Neural progenitor cell (in vitro differentiated cells): ENCODE data around the gene CRYBB3. TPM values are rescaled to one million over a fixed set of nuclear protein-coding genes. Genes with fewer than 3 reads are reported as not detected.

Source experiments
- DNase-seq: peaks from one replicate; pipeline ENCODE4 v3.0.0-alpha.2; 2016; ENCODE audit warnings: low spot score
- H2AFZ ChIP-seq: fragments of 200-600 bp; sonication (generic); replicated peaks from 2 replicates; pipeline ENCODE4 v1.6.1; 2016; ENCODE audit warnings: antibody characterized with exemption
- H3F3A ChIP-seq: fragments of 200-600 bp; sonication (generic); 2 replicates; pipeline ENCODE4 v1.6.1; 2016; ENCODE audit warnings: antibody characterized with exemption, low read depth
- H3K27ac ChIP-seq: fragments of 200-600 bp; sonication (generic); 2 replicates; pipeline ENCODE4 v1.5.1; 2016; ENCODE audit warnings: mild to moderate bottlenecking
- H3K27me3 ChIP-seq: fragments of 200-600 bp; sonication (generic); 2 replicates; pipeline ENCODE4 v1.6.1; 2016; ENCODE audit warnings: mild to moderate bottlenecking, moderate library complexity
- H3K36me3 ChIP-seq: fragments of 200-600 bp; sonication (generic); 2 replicates; pipeline ENCODE4 v1.5.1; 2016
- H3K4me1 ChIP-seq: fragments of 200-600 bp; sonication (generic); 2 replicates; pipeline ENCODE4 v1.6.1; 2016; ENCODE audit warnings: mixed run types
- H3K4me2 ChIP-seq: fragments of 200-600 bp; sonication (generic); 2 replicates; pipeline ENCODE4 v1.6.1; 2016
- H3K4me3 ChIP-seq: fragments of 200-600 bp; sonication (generic); 2 replicates; pipeline ENCODE4 v1.5.1; 2016
- H3K79me2 ChIP-seq: fragments of 200-600 bp; sonication (generic); 2 replicates; pipeline ENCODE4 v1.6.1; 2016; ENCODE audit warnings: low read depth
- H3K9ac ChIP-seq: fragments of 200-600 bp; sonication (generic); 2 replicates; pipeline ENCODE4 v1.6.1; 2016
- H3K9me3 ChIP-seq: fragments of 200-600 bp; sonication (generic); 2 replicates; pipeline ENCODE4 v1.5.1; 2016; ENCODE audit warnings: low read depth
- H4K20me1 ChIP-seq: fragments of 200-600 bp; sonication (generic); 2 replicates; pipeline ENCODE4 v1.6.1; 2016; ENCODE audit warnings: low read depth
- H3K27ac Mint-ChIP-seq: 3 replicates; pipeline ENCODE4 v1.8.0; 2021; ENCODE audit warnings: mixed read lengths
- H3K27me3 Mint-ChIP-seq: 2 replicates; pipeline ENCODE4 v1.8.0; 2022; ENCODE audit warnings: low read depth, mild to moderate bottlenecking, inconsistent platforms, moderate library complexity, mixed read lengths; ENCODE audit not compliant: insufficient read depth
- H3K36me3 Mint-ChIP-seq: 3 replicates; pipeline ENCODE4 v1.8.0; 2021; ENCODE audit warnings: mixed read lengths
- H3K4me1 Mint-ChIP-seq: 3 replicates; pipeline ENCODE4 v1.8.0; 2021; ENCODE audit warnings: mixed read lengths
- H3K4me3 Mint-ChIP-seq: 3 replicates; pipeline ENCODE4 v1.8.0; 2021; ENCODE audit warnings: mild to moderate bottlenecking, moderate library complexity, mixed read lengths
- H3K9me3 Mint-ChIP-seq: 3 replicates; pipeline ENCODE4 v1.8.0; 2020; ENCODE audit warnings: mixed read lengths
- CTCF ChIP-seq: fragments of 200-600 bp; sonication (generic); IDR thresholded peaks from 2 replicates; pipeline ENCODE4 v1.5.1; 2017; ENCODE audit warnings: antibody characterized with exemption, mild to moderate bottlenecking
- EZH2 ChIP-seq: fragments of 200-600 bp; sonication (generic); IDR thresholded peaks from 2 replicates; pipeline ENCODE4 v1.6.1; 2017; ENCODE audit warnings: antibody characterized with exemption, mild to moderate bottlenecking, moderate library complexity
- EZH2phosphoT487 ChIP-seq: fragments of 200-600 bp; sonication (generic); IDR thresholded peaks from 2 replicates; pipeline ENCODE4 v1.6.1; 2017; ENCODE audit warnings: antibody characterized with exemption
- total RNA-seq: library from RNA; depleted of rRNA; stranded (reverse); fragments of >200 nt; gene quantifications from 2 replicates; pipeline ENCODE4 v1.2.3, GENCODE V29; 2015; ENCODE audit warnings: low replicate concordance

Gene CRYBB3
- total RNA-seq, 1 donor from 2014 or later, result not detected

DNA sequence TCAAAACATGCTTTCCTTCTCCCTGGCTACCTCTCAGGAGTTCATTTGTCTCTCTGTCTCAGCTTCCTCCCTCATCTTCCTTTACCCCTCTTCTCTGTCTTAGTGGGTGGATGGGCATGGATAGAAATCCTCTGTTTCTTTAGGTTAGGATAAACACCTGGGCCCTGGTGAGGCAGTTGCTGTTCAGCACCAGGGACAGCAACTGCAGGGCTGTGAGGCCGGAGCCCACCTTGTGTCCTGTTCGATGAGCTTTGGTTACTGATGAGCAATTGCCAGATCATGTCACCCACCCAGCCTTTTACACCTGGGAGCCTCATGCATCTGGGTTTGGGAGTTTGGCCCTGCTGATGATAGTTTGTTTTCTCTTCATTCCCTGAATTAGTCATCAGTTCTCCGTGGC is 6.1 kb upstream of the CRYBB3 start:
- peaks cover 18% of the 10 kb centered on the region for H3K36me3 Mint-ChIP-seq
- Histone ChIP-seq H3K4me1 (peaks cover 11% of the 10 kb centered on the region), H3K27me3 (no peaks in the 10 kb centered on the region), H3K79me2 (no peaks in the 10 kb centered on the region), H2AFZ (no peak overlapping the region), H3K4me3 (no peak overlapping the region), H3K27ac (no peak overlapping the region), H3K9me3 (no peaks in the 10 kb centered on the region), H3K4me2 (no peak overlapping the region), H3K9ac (no peak overlapping the region), H4K20me1 (peaks cover 61% of the 10 kb centered on the region), H3K36me3 (no peaks in the 10 kb centered on the region), H3F3A (peaks cover 15% of the 10 kb centered on the region)
- TF ChIP-seq EZH2phosphoT487, result no peak
- TF ChIP-seq EZH2, result no peak
- no peak for TF ChIP-seq CTCF
- H3K9me3 Mint-ChIP-seq, result no peaks in the 10 kb centered on the region
- no peak overlapping the region for H3K4me3 Mint-ChIP-seq
- DNase-seq, result peak; percentile 70
- H3K27me3 Mint-ChIP-seq, result peaks cover 2% of the 10 kb centered on the region
- no peak overlapping the region for H3K27ac Mint-ChIP-seq
- H3K4me1 Mint-ChIP-seq, result peaks cover 19% of the 10 kb centered on the region

DNA sequence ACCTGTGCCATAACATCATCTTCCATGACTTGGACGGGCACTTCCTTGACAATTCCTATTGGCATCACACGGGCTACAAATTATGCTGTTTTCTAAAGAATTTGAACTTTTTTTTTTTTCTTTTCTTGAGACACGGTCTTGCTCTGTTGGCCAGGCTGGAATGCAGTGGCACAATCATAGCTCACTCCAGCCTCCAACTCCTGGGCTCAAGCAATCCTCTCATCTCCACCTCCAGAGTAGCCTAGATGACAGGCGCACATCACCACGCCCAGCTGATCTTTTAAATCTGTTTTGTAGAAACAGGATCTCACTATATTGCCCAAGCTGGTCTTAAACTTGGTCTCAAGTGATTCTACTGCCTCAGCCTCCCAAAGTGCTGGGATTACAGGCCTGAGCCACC is 3.3 kb upstream of the CRYBB3 start:
- no peak overlapping the region for H3K9ac ChIP-seq
- peaks cover 4% of the 10 kb centered on the region for H3K36me3 Mint-ChIP-seq
- H3K9me3 Mint-ChIP-seq, result no peaks in the 10 kb centered on the region
- H3K27me3 ChIP-seq, result no peaks in the 10 kb centered on the region
- TF ChIP-seq CTCF, result no peak
- no peak for TF ChIP-seq EZH2
- no peak for TF ChIP-seq EZH2phosphoT487
- peak overlapping the region; percentile 50 for H3K4me2 ChIP-seq
- peaks cover 15% of the 10 kb centered on the region for H3F3A ChIP-seq
- no peak overlapping the region for H3K4me3 ChIP-seq
- H3K27ac ChIP-seq, result no peak overlapping the region
- H3K27ac Mint-ChIP-seq, result no peak overlapping the region
- no peaks in the 10 kb centered on the region for H3K79me2 ChIP-seq
- H3K27me3 Mint-ChIP-seq, result peaks cover 2% of the 10 kb centered on the region
- peaks cover 31% of the 10 kb centered on the region for H3K4me1 Mint-ChIP-seq
- no peak overlapping the region for H2AFZ ChIP-seq
- peaks cover 68% of the 10 kb centered on the region for H4K20me1 ChIP-seq
- no peaks in the 10 kb centered on the region for H3K9me3 ChIP-seq
- no peaks in the 10 kb centered on the region for H3K36me3 ChIP-seq
- no peak for DNase-seq
- H3K4me1 ChIP-seq, result peaks cover 20% of the 10 kb centered on the region
- H3K4me3 Mint-ChIP-seq, result no peak overlapping the region

GRCh38 chr22:25197340-25197739 is 2.3 kb upstream of the CRYBB3 start:
- Histone ChIP-seq H3K27ac (peak overlapping the region; percentile 8), H3K4me2 (peak overlapping the region; percentile 50), H3K4me1 (peaks cover 20% of the 10 kb centered on the region), H3K27me3 (no peaks in the 10 kb centered on the region), H3K79me2 (no peaks in the 10 kb centered on the region), H3F3A (peaks cover 15% of the 10 kb centered on the region), H3K9me3 (no peaks in the 10 kb centered on the region), H3K4me3 (no peak overlapping the region), H4K20me1 (peaks cover 72% of the 10 kb centered on the region), H3K9ac (no peak overlapping the region), H3K36me3 (no peaks in the 10 kb centered on the region), H2AFZ (no peak overlapping the region)
- no peak for DNase-seq
- H3K36me3 Mint-ChIP-seq, result peaks cover 2% of the 10 kb centered on the region
- peaks cover 31% of the 10 kb centered on the region for H3K4me1 Mint-ChIP-seq
- H3K27ac Mint-ChIP-seq, result no peak overlapping the region
- no peak for TF ChIP-seq EZH2phosphoT487
- TF ChIP-seq EZH2, result no peak
- TF ChIP-seq CTCF, result no peak
- H3K4me3 Mint-ChIP-seq, result no peak overlapping the region
- peaks cover 2% of the 10 kb centered on the region for H3K27me3 Mint-ChIP-seq
- no peaks in the 10 kb centered on the region for H3K9me3 Mint-ChIP-seq
